GM18909 (cell line): ENCODE results near the gene ZAP70.

Source experiments
- ATAC-seq: cut with Tn5 transposase; IDR thresholded peaks from one replicate; pipeline ENCODE4 v1.9.1; 2021; ENCODE audit warnings: mild to moderate bottlenecking; ENCODE audit not compliant: unreplicated experiment, poor library complexity

Gene ZAP70

GRCh38 chr2:97769711-97770110 lies 56.3 kb downstream of the ZAP70 start:
- ATAC-seq = no peak

- ATAC-seq = no peak
Observed at GRCh38 chr2:97770445-97770844, 57.1 kb downstream of the ZAP70 start.

- ATAC-seq = no peak
Observed at GRCh38 chr2:97774425-97774824, 61.0 kb downstream of the ZAP70 start.

- no peak for ATAC-seq
Observed at GRCh38 chr2:97775074-97775473, 61.7 kb downstream of the ZAP70 start.

GRCh38 chr2:97779141-97779540 lies 65.8 kb downstream of the ZAP70 start:
- ATAC-seq = no peak

- no peak for ATAC-seq
Observed at GRCh38 chr2:97781981-97782380, 68.6 kb downstream of the ZAP70 start.

- ATAC-seq = no peak
Observed at GRCh38 chr2:97784953-97785352, 71.6 kb downstream of the ZAP70 start.

- no peak for ATAC-seq
Observed at GRCh38 chr2:97785818-97786217, 72.4 kb downstream of the ZAP70 start.

GRCh38 chr2:97788986-97789644 lies 75.7 kb downstream of the ZAP70 start:
- ATAC-seq = no peak
